Parathyroid adenoma (tissue), 2 donors: ENCODE results near the gene DET1.
"Not testable (repeated sequence)": the region's sequence is repeated elsewhere in the genome, so short reads cannot be mapped to it uniquely, and the experiment has no call there.

Source experiments
- H2AFZ ChIP-seq: fragments of 300-600 bp; sonication (generic); one replicate; pipeline ENCODE4 v1.7.0; 2017; ENCODE audit warnings: antibody characterized with exemption, mild to moderate bottlenecking
- H3K27ac ChIP-seq: fragments of 300-600 bp; sonication (generic); one replicate; pipeline ENCODE4 v1.7.0; 2017
- H3K27me3 ChIP-seq: fragments of 300-600 bp; sonication (generic); one replicate; pipeline ENCODE4 v1.7.0; 2017; ENCODE audit warnings: low read length; ENCODE audit not compliant: control insufficient read depth, insufficient read depth
- H3K36me3 ChIP-seq: fragments of 300-600 bp; sonication (generic); one replicate; pipeline ENCODE4 v1.7.0; 2017; ENCODE audit warnings: low read length; ENCODE audit not compliant: control insufficient read depth, insufficient read depth
- H3K4me1 ChIP-seq: fragments of 300-600 bp; sonication (generic); one replicate; pipeline ENCODE4 v1.7.0; 2017; ENCODE audit warnings: control low read depth
- H3K4me2 ChIP-seq: fragments of 300-600 bp; sonication (generic); one replicate; pipeline ENCODE4 v1.7.0; 2017; ENCODE audit warnings: low read length
- H3K4me3 ChIP-seq: fragments of 300-600 bp; sonication (generic); one replicate; pipeline ENCODE4 v1.7.0; 2017; ENCODE audit warnings: low read depth, low read length
- H3K79me2 ChIP-seq: fragments of 300-600 bp; sonication (generic); one replicate; pipeline ENCODE4 v1.7.0; 2017; ENCODE audit warnings: control low read depth
- H3K9ac ChIP-seq: fragments of 300-600 bp; sonication (generic); one replicate; pipeline ENCODE4 v1.7.0; 2017; ENCODE audit warnings: mild to moderate bottlenecking
- H3K9me3 ChIP-seq: fragments of 300-600 bp; sonication (generic); one replicate; pipeline ENCODE4 v1.7.0; 2017; ENCODE audit warnings: low read length; ENCODE audit not compliant: control insufficient read depth
- CTCF ChIP-seq: fragments of 300-600 bp; sonication (generic); IDR thresholded peaks from one replicate; pipeline ENCODE4 v1.7.0; 2017; ENCODE audit warnings: antibody characterized with exemption, mild to moderate bottlenecking
- donor health status: primary hyperparathyroidism.

The DET1 gene

DNA sequence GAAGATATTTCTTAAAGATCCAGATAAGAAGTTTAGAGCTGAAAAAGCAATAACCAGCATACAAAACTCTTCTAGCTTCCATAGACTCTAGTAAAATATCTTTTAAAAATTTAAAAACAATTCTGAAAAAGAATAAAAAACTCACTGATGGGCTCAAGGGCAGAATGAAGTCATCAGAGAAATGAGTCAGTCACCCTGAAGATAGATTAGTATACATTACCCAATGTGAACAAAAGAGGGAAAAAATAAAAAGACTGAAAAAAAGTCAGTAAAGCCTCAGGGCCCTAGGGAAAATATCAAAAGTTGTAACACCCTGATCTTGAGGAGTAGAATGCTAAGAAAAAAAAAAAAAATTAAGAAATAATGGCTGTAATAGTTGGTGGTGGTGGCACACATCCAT is 11.4 kb downstream of the DET1 start:
- Histone ChIP-seq H3K4me1 (no peaks in the 10 kb centered on the region), H2AFZ (no peak overlapping the region), H3K9me3 (no peaks in the 10 kb centered on the region), H3K27me3 (no peaks in the 10 kb centered on the region), H3K27ac (no peak overlapping the region), H3K9ac (no peak overlapping the region), H3K36me3 (no peaks in the 10 kb centered on the region), H3K4me3 (no peak overlapping the region), H3K79me2 (peaks cover 4% of the 10 kb centered on the region), H3K4me2 (no peak overlapping the region)
- no peak for TF ChIP-seq CTCF

DNA sequence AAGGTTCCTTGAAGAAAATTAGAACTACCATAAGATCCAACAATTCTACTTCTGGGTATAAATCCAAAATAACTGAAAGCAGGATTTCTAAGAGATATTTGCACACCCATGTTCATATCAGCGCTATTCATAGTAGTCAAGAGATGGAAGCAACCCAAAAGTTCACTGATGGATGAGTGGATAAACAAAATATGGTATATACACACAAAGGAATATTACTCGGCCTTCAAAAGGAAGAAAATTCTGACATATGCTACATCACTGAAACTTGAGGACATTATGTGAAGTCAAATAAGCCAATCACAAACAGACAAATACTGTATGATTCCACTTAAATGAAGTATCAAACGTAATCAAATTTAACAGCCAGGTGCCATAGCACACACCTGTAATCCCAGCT is 13.1 kb downstream of the DET1 start:
- no peaks in the 10 kb centered on the region for H3K4me1 ChIP-seq
- H3K4me2 ChIP-seq = no peak overlapping the region
- H3K27ac ChIP-seq = no peak overlapping the region
- H3K27me3 ChIP-seq = no peaks in the 10 kb centered on the region
- TF ChIP-seq CTCF = no peak
- no peaks in the 10 kb centered on the region for H3K9me3 ChIP-seq
- no peak overlapping the region for H3K4me3 ChIP-seq
- H3K9ac ChIP-seq = no peak overlapping the region
- H3K36me3 ChIP-seq = no peaks in the 10 kb centered on the region
- H2AFZ ChIP-seq = no peak overlapping the region
- peaks cover 4% of the 10 kb centered on the region for H3K79me2 ChIP-seq

- Histone ChIP-seq H3K9me3 (no peaks in the 10 kb centered on the region), H3K79me2 (peaks cover 4% of the 10 kb centered on the region), H3K36me3 (no peaks in the 10 kb centered on the region), H3K4me1 (no peaks in the 10 kb centered on the region), H3K9ac (no peak overlapping the region), H3K4me2 (no peak overlapping the region), H2AFZ (no peak overlapping the region), H3K27me3 (no peaks in the 10 kb centered on the region), H3K27ac (no peak overlapping the region), H3K4me3 (no peak overlapping the region)
- no peak for TF ChIP-seq CTCF
These were observed 17.4 kb downstream of the DET1 start for GRCh38 chr15:88529021-88529630.

- Histone ChIP-seq H3K27me3 (no peaks in the 10 kb centered on the region), H3K9me3 (no peaks in the 10 kb centered on the region), H3K4me2 (no peak overlapping the region), H3K9ac (no peak overlapping the region), H3K4me3 (no peak overlapping the region), H3K36me3 (no peaks in the 10 kb centered on the region), H3K27ac (no peak overlapping the region), H3K79me2 (peaks cover 4% of the 10 kb centered on the region), H2AFZ (no peak overlapping the region), H3K4me1 (no peaks in the 10 kb centered on the region)
- no peak for TF ChIP-seq CTCF
These were observed 20.1 kb downstream of the DET1 start for GRCh38 chr15:88526247-88526879.

GRCh38 chr15:88525418-88525817 is 21.1 kb downstream of the DET1 start:
- no peak overlapping the region for H3K9ac ChIP-seq
- H3K4me1 ChIP-seq = no peaks in the 10 kb centered on the region
- no peak overlapping the region for H3K4me3 ChIP-seq
- H3K9me3 ChIP-seq = no peaks in the 10 kb centered on the region
- no peak overlapping the region for H2AFZ ChIP-seq
- no peaks in the 10 kb centered on the region for H3K79me2 ChIP-seq
- H3K4me2 ChIP-seq = no peak overlapping the region
- H3K27me3 ChIP-seq = no peaks in the 10 kb centered on the region
- TF ChIP-seq CTCF = no peak
- no peaks in the 10 kb centered on the region for H3K36me3 ChIP-seq
- no peak overlapping the region for H3K27ac ChIP-seq

DNA sequence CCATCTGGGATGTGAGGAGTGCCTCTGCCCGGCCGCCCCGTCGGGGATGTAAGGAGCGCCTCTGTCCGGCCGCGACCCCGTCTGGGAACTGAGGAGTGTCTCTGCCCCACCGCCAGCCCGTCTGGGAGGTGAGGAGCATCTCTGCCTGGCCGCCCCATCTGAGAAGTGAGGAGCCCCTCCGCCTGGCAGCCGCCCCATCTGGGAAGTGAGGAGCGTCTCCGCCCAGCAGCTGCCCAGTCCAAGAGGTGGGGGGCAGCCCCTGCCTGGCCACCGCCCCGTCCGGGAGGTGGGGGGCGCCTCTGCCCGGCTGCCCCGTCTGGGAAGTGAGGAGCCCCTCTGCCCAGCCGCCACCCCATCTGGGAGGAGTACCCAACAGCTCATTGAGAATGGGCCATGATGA is 22.4 kb downstream of the DET1 start:
- not testable (repeated sequence) for H3K4me3 ChIP-seq, H3K36me3 ChIP-seq, H3K79me2 ChIP-seq, H3K4me2 ChIP-seq, H3K27me3 ChIP-seq, H3K27ac ChIP-seq, H3K9me3 ChIP-seq, H3K9ac ChIP-seq, H2AFZ ChIP-seq, H3K4me1 ChIP-seq
